Endothelial cell of coronary artery (primary cell): ENCODE measurements around the gene CALHM5. TPM values are rescaled to one million over a fixed set of nuclear protein-coding genes. Genes with fewer than 3 reads are reported as not detected.

ENCODE experiments used
- total RNA-seq: library from RNA; depleted of rRNA; stranded (reverse); fragments of >200 nt; gene quantifications from 2 replicates; pipeline ENCODE4 v1.2.3, GENCODE V29; 2014

CALHM5 gene
- total RNA-seq = 8.4 and 8.5 TPM in 2 replicates

GRCh38 chr6:116511424-116512110 lies at the start of gene CALHM5:
CALHM5 (plus strand) TSS chr6:116511639; CDS start chr6:116511697, 58 bp downstream.

DNA sequence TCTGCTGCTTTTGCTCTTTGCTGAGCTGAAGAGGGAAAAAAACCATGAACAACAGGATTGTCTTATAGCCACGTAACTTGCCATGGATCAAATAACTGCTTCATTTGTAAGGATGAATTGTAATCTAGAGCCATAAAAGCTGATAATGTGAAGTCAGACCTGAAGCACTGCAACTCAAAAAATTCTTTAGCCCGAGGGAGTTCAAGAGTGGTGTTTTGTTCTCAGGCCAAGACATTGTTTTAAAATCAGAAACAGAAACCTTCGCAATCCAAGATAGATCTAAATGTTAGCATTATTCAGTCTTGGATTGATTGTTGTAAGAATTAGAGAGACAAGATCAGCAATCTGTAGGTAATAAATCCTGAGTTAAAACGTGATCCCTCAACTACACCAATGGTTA lies 34.2 kb downstream of the CALHM5 start, which contains the start of gene TRAPPC3L:
TRAPPC3L (minus strand) TSS at position 34 of the 400 bp plus-strand sequence. CDS start 170 bp downstream, outside the sequence.

DNA sequence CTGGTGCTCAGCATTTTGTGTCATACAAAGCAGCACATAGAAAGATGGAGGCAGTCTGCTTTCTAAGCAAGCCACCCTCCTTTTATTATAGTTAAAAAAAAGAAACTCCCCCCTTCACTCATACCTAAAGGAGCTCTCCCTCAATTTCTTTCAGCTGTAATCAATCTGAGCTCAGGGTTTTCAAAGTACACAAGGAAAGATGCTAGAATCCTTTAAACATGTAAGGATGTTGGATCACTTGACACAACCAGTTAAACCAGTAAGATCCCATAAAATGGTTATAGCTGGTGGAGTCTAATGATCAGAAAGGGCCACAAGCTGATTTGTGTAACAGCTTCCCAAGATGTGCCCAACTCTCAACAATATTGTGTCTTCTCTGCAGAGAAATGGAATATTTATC lies 42.0 kb downstream of the CALHM5 start, which contains the start of gene CALHM4:
CALHM4 (plus strand) TSS at position 301 of the 400 bp plus-strand sequence; CDS start at position 344, 43 bp downstream.

DNA sequence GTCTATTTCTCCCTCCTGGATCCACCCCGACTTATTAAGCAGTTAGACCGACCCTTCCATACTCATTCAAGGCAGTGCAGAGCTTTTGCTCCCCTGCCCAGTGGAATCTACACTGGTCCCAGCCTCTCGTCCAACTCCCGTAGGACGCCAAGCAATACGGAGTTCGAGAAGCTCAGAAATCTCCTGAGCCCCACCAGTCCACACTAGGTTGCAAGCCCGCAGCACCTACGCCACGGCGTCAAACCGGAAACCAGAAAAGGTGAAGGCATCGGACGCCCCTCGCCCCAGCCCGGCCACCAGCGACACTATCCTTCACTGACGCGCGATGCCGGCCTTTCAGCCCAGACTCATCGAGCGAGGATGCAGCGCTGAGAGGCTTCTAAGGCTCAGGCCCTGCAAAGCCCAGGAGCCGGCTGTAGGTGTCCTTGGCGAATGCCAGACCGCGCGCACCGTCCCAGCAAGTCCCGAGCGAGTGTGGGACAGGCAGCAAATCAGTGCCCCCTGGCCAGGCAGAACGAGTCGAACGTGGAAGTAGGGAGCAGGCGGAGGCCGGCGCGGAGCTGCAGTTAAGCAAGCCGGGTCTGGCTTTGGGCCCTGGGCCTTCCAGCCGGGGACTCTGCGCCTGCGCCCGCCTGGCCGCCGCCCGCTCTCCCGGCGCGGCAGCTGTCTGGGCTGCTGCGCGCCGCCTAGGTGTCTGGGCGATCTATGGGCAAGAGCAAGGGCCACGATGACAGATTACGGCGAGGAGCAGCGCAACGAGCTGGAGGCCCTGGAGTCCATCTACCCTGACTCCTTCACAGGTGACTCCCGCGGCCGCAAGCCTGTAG lies 59.6 kb downstream of the CALHM5 start, which contains the start of gene RWDD1:
RWDD1 (plus strand) TSS at position 649 of the 827 bp plus-strand sequence; CDS start at position 728, 79 bp downstream.

Other genes starting within 250 kb of the CALHM5 start
- 82.9 TPM in 2 replicates for gene TSPYL1, start 231.7 kb upstream of the CALHM5 start, total RNA-seq
- gene DSE, start 140.7 kb upstream of the CALHM5 start, total RNA-seq = 30.2 and 61.5 TPM in 2 replicates
- gene CALHM6, start 50.3 kb upstream of the CALHM5 start, total RNA-seq = 0.09 and 0.94 TPM in 2 replicates
- 0.09 TPM in 2 replicates for gene TRAPPC3L, start 34.0 kb downstream of the CALHM5 start, total RNA-seq
- gene CALHM4, start 42.1 kb downstream of the CALHM5 start, total RNA-seq = 0.18 and 0.19 TPM in 2 replicates
- gene RWDD1, start 59.9 kb downstream of the CALHM5 start, total RNA-seq = 21.1 and 23.5 TPM in 2 replicates
- gene RSPH4A, start 104.8 kb downstream of the CALHM5 start, total RNA-seq = 0.09 and 0.18 TPM in 2 replicates
- 14.8 and 16.5 TPM in 2 replicates for gene ZUP1, start 157.1 kb downstream of the CALHM5 start, total RNA-seq
- gene KPNA5, start 169.6 kb downstream of the CALHM5 start, total RNA-seq = 7.9 and 9.0 TPM in 2 replicates